Thymus (tissue), 11 donors: ENCODE data around the gene VWA5A. TPM values are rescaled to one million over a fixed set of nuclear protein-coding genes. Genes with fewer than 3 reads are reported as not detected.
"Not testable (repeated sequence)": the region's sequence is repeated elsewhere in the genome, so short reads cannot be mapped to it uniquely, and the experiment has no call there.

Experiments used
- DNase-seq, 9 donors: peaks; one replicate each; pipeline ENCODE4 v3.0.0-alpha.2; 2013; ENCODE audit warnings: low spot score in 9 of 9, low read depth in 6 of 9, missing footprints in 1 of 9
- H3K27ac ChIP-seq, 2 donors: one replicate each; pipeline ENCODE4 v1.5.1; 2013; ENCODE audit warnings: control low read depth in 1 of 2, low read depth in 1 of 2, low read length in 1 of 2, mild to moderate bottlenecking in 1 of 2, moderate library complexity in 1 of 2
- H3K27me3 ChIP-seq, 2 donors: one replicate each; pipeline ENCODE4 v1.5.1; 2013; ENCODE audit warnings: low read length in 1 of 2; ENCODE audit not compliant: control insufficient read depth in 2 of 2, insufficient read depth in 1 of 2
- H3K36me3 ChIP-seq, 2 donors: one replicate each; pipeline ENCODE4 v1.5.1; 2013; ENCODE audit warnings: low read length in 1 of 2, mild to moderate bottlenecking in 1 of 2, moderate library complexity in 1 of 2; ENCODE audit not compliant: control insufficient read depth in 2 of 2, insufficient read depth in 2 of 2
- H3K4me1 ChIP-seq, 2 donors: one replicate each; pipeline ENCODE4 v1.5.1; 2013; ENCODE audit warnings: low read length in 2 of 2; ENCODE audit not compliant: control insufficient read depth in 2 of 2, insufficient read depth in 2 of 2
- H3K4me3 ChIP-seq, 2 donors: one replicate each; pipeline ENCODE4 v1.5.1; 2013; ENCODE audit warnings: low read length in 2 of 2, control low read depth in 1 of 2, mild to moderate bottlenecking in 1 of 2
- H3K9me3 ChIP-seq, 2 donors: one replicate each; pipeline ENCODE4 v1.5.1; 2013; ENCODE audit warnings: low read length in 1 of 2, mild to moderate bottlenecking in 1 of 2; ENCODE audit not compliant: control insufficient read depth in 2 of 2, insufficient read depth in 1 of 2
- WGBS: extraction: QIAGEN DNeasy Blood & Tissue Kit; methylation state at CpG from one replicate; pipeline ENCODE4 v1.1.7; 2013; 5-methylcytosine and 5-hydroxymethylcytosine counted together
- polyA plus RNA-seq: library from polyadenylated mRNA; stranded (reverse); fragments of 200-250 nt; gene quantifications from one replicate; pipeline ENCODE4 v1.2.3, GENCODE V29; 2013
- total RNA-seq: library from RNA; stranded (reverse); fragments of 120-200 nt; gene quantifications from one replicate; pipeline ENCODE4 v1.2.4, GENCODE V29; 2013
- donor health status: healthy.

Gene VWA5A
- total and polyA plus RNA-seq, 2 donors, result 6.0 to 15.8 TPM

GRCh38 chr11:124147951-124148350, 32.7 kb downstream of the VWA5A start:
- Histone ChIP-seq H3K4me3 (no peak overlapping the region), H3K36me3 (no peaks in the 10 kb centered on the region), H3K27me3 (no peaks in the 10 kb centered on the region), H3K27ac (no peak overlapping the region), H3K9me3 (no peaks in the 10 kb centered on the region), H3K4me1 (no peaks in the 10 kb centered on the region)
- 96% methylated on average over 2 of the region's 2 CpGs for WGBS
- no peak for DNase-seq

- 43% methylated on average over 5 of the region's 5 CpGs for WGBS
- H3K4me1 ChIP-seq, result no peaks in the 10 kb centered on the region
- no peaks in the 10 kb centered on the region for H3K9me3 ChIP-seq
- no peak overlapping the region for H3K4me3 ChIP-seq
- H3K27me3 ChIP-seq, result no peaks in the 10 kb centered on the region
- no peaks in the 10 kb centered on the region for H3K36me3 ChIP-seq
- H3K27ac ChIP-seq, result no peak overlapping the region
- no peak for DNase-seq
These were observed 35.4 kb downstream of the VWA5A start for GRCh38 chr11:124150684-124151083.

- H3K4me1 ChIP-seq, result no peaks in the 10 kb centered on the region
- H3K27ac ChIP-seq, result no peak overlapping the region
- no peaks in the 10 kb centered on the region for H3K9me3 ChIP-seq
- H3K36me3 ChIP-seq, result no peaks in the 10 kb centered on the region
- no peak overlapping the region for H3K4me3 ChIP-seq
- WGBS, result 96% methylated on average over 3 of the region's 3 CpGs
- H3K27me3 ChIP-seq, result no peaks in the 10 kb centered on the region
- no peak for DNase-seq
These were observed 37.6 kb downstream of the VWA5A start for GRCh38 chr11:124152770-124153407.

- Histone ChIP-seq H3K36me3 (no peaks in the 10 kb centered on the region), H3K27ac (no peak overlapping the region), H3K4me1 (no peaks in the 10 kb centered on the region), H3K4me3 (no peak overlapping the region), H3K9me3 (no peaks in the 10 kb centered on the region), H3K27me3 (no peaks in the 10 kb centered on the region)
- WGBS, result 95% methylated on average over 2 of the region's 2 CpGs
- DNase-seq, result no peak
These were observed 38.6 kb downstream of the VWA5A start for GRCh38 chr11:124153821-124154220.

GRCh38 chr11:124159481-124159880, 44.2 kb downstream of the VWA5A start:
- no peaks in the 10 kb centered on the region for H3K9me3 ChIP-seq
- H3K36me3 ChIP-seq, result no peaks in the 10 kb centered on the region
- H3K27ac ChIP-seq, result no peak overlapping the region
- H3K4me1 ChIP-seq, result no peaks in the 10 kb centered on the region
- no peak for DNase-seq
- no peaks in the 10 kb centered on the region for H3K27me3 ChIP-seq
- no peak overlapping the region for H3K4me3 ChIP-seq

GRCh38 chr11:124160986-124161385, 45.7 kb downstream of the VWA5A start:
- Histone ChIP-seq H3K27ac (no peak overlapping the region), H3K4me3 (no peak overlapping the region), H3K27me3 (no peaks in the 10 kb centered on the region), H3K36me3 (no peaks in the 10 kb centered on the region), H3K4me1 (no peaks in the 10 kb centered on the region), H3K9me3 (no peaks in the 10 kb centered on the region)
- 87% methylated on average over 5 of the region's 5 CpGs for whole genome bisulfite sequencing
- DNase-seq, result no peak

- no peaks in the 10 kb centered on the region for H3K4me1 ChIP-seq
- H3K36me3 ChIP-seq, result no peaks in the 10 kb centered on the region
- no peak overlapping the region for H3K4me3 ChIP-seq
- no peak overlapping the region for H3K27ac ChIP-seq
- H3K27me3 ChIP-seq, result no peaks in the 10 kb centered on the region
- DNase-seq, result no peak
- no peaks in the 10 kb centered on the region for H3K9me3 ChIP-seq
- 95% methylated on average over 7 of the region's 7 CpGs for WGBS
These were observed 52.6 kb downstream of the VWA5A start for GRCh38 chr11:124167826-124168231.

GRCh38 chr11:124168796-124169195, 53.5 kb downstream of the VWA5A start:
- no peak overlapping the region for H3K27ac ChIP-seq
- no peak for DNase-seq

GRCh38 chr11:124170315-124170714, 55.1 kb downstream of the VWA5A start:
- not testable (repeated sequence) for H3K27me3 ChIP-seq, H3K36me3 ChIP-seq, H3K4me1 ChIP-seq, H3K27ac ChIP-seq, H3K4me3 ChIP-seq, DNase-seq, H3K9me3 ChIP-seq
- WGBS, result 86% methylated on average over 2 of the region's 12 CpGs

More at GRCh38 chr11:124168796-124169195, 53.5 kb downstream of the VWA5A start:
- no peaks in the 10 kb centered on the region for H3K4me1 ChIP-seq
- no peaks in the 10 kb centered on the region for H3K27me3 ChIP-seq
- H3K4me3 ChIP-seq, result no peak overlapping the region
- H3K9me3 ChIP-seq, result no peaks in the 10 kb centered on the region
- H3K36me3 ChIP-seq, result no peaks in the 10 kb centered on the region
